ENCODE measurements around the gene TRRAP.

Gene TRRAP

GRCh38 chr7:99037327-99037940 lies 159.1 kb downstream of the TRRAP start:
- H3K27ac ChIP-seq (replicated peaks; ENCODE audit: low read length), result no peak overlapping the region
- peaks cover 4% of the 10 kb centered on the region for H3K79me1 ChIP-seq (ENCODE audit: low read depth, low read length)
- H2AK5ac ChIP-seq (ENCODE audit: low read depth, low read length), result no peak overlapping the region
- H2AFZ ChIP-seq (ENCODE audit: low read length), result no peak overlapping the region
- no CpG with 5 or more reads among the region's 16 CpGs for WGBS, 2 donors (ENCODE audit: extremely low coverage in 2 of 2, insufficient read length in 2 of 2, insufficient replicate concordance in 1 of 2)
- H4K91ac ChIP-seq (ENCODE audit: low read depth, low read length, poor library complexity), result no peak overlapping the region
- H3K4me2 ChIP-seq (ENCODE audit: insufficient read depth, low read length, poor library complexity, severe bottlenecking), result no peak overlapping the region
- no peak overlapping the region for H3K4ac ChIP-seq (ENCODE audit: low read length)
- H2BK5ac ChIP-seq (ENCODE audit: low read length), result no peak overlapping the region
- no peak overlapping the region for H2BK120ac ChIP-seq (ENCODE audit: low read depth, low read length)
- no peak overlapping the region for H3K18ac ChIP-seq (ENCODE audit: low read length)
- peak overlapping the region; percentile 21 for H3K9ac ChIP-seq (ENCODE audit: low read depth, low read length, poor library complexity)
- no peak overlapping the region for H3K4me3 ChIP-seq (ENCODE audit: low read length in 2 of 2)
- H2BK15ac ChIP-seq (ENCODE audit: low read length), result no peak overlapping the region
- H4K8ac ChIP-seq (ENCODE audit: low read depth, low read length), result peak overlapping the region; percentile 65
- no peaks in the 10 kb centered on the region for H3K4me1 ChIP-seq (ENCODE audit: control insufficient read depth in 2 of 2, insufficient read depth in 1 of 2, low read depth in 1 of 2, low read length in 2 of 2)
- no peak overlapping the region for H3K14ac ChIP-seq (ENCODE audit: low read length)
- H2BK12ac ChIP-seq (ENCODE audit: low read length), result no peak overlapping the region
- no peaks in the 10 kb centered on the region for H3K9me3 ChIP-seq (replicated peaks in 1 of 2; ENCODE audit: control insufficient read depth in 2 of 2, insufficient read depth in 1 of 2, low read depth in 1 of 2, low read length in 2 of 2)
- H3K36me3 ChIP-seq (replicated peaks in 1 of 2; ENCODE audit: control insufficient read depth in 2 of 2, insufficient read depth in 2 of 2, low read length in 2 of 2), result peaks cover 65 to 91% of the 10 kb centered on the region in 2 donors
- H3K27me3 ChIP-seq (ENCODE audit: control insufficient read depth in 3 of 3, insufficient read depth in 3 of 3, low read depth in 1 of 3, low read length in 3 of 3), result no peaks in the 10 kb centered on the region
- no peak overlapping the region for H3K23ac ChIP-seq (ENCODE audit: low read depth, low read length, poor library complexity)
- no peak for DNase-seq (ENCODE audit: low spot score)

GRCh38 chr7:99038086-99038855 lies 159.9 kb downstream of the TRRAP start:
- Histone ChIP-seq H2BK120ac (ENCODE audit: low read depth, low read length) (no peak overlapping the region), H3K9me3 (replicated peaks in 1 of 2; ENCODE audit: control insufficient read depth in 2 of 2, insufficient read depth in 1 of 2, low read depth in 1 of 2, low read length in 2 of 2) (no peaks in the 10 kb centered on the region), H3K27ac (replicated peaks; ENCODE audit: low read length) (no peak overlapping the region), H2BK12ac (ENCODE audit: low read length) (no peak overlapping the region), H3K79me1 (ENCODE audit: low read depth, low read length) (peaks cover 4% of the 10 kb centered on the region), H3K27me3 (ENCODE audit: control insufficient read depth in 3 of 3, insufficient read depth in 3 of 3, low read depth in 1 of 3, low read length in 3 of 3) (no peaks in the 10 kb centered on the region), H3K9ac (ENCODE audit: low read depth, low read length, poor library complexity) (no peak overlapping the region), H2AFZ (ENCODE audit: low read length) (no peak overlapping the region), H2AK5ac (ENCODE audit: low read depth, low read length) (no peak overlapping the region), H2BK15ac (ENCODE audit: low read length) (no peak overlapping the region), H3K4me1 (ENCODE audit: control insufficient read depth in 2 of 2, insufficient read depth in 1 of 2, low read depth in 1 of 2, low read length in 2 of 2) (no peaks in the 10 kb centered on the region), H3K36me3 (replicated peaks in 1 of 2; ENCODE audit: control insufficient read depth in 2 of 2, insufficient read depth in 2 of 2, low read length in 2 of 2) (peaks cover 64 to 92% of the 10 kb centered on the region in 2 donors), H4K8ac (ENCODE audit: low read depth, low read length) (no peak overlapping the region), H2BK5ac (ENCODE audit: low read length) (no peak overlapping the region), H3K4me3 (ENCODE audit: low read length in 2 of 2) (no peak overlapping the region), H3K14ac (ENCODE audit: low read length) (no peak overlapping the region), H3K4me2 (ENCODE audit: insufficient read depth, low read length, poor library complexity, severe bottlenecking) (no peak overlapping the region), H3K18ac (ENCODE audit: low read length) (no peak overlapping the region), H3K23ac (ENCODE audit: low read depth, low read length, poor library complexity) (no peak overlapping the region), H3K4ac (ENCODE audit: low read length) (no peak overlapping the region), H4K91ac (ENCODE audit: low read depth, low read length, poor library complexity) (no peak overlapping the region)
- DNase-seq (ENCODE audit: low spot score), result no peak
- no CpG with 5 or more reads among the region's 25 CpGs for WGBS, 2 donors (ENCODE audit: extremely low coverage in 2 of 2, insufficient read length in 2 of 2, insufficient replicate concordance in 1 of 2)

GRCh38 chr7:99039384-99039891 lies 161.1 kb downstream of the TRRAP start:
- Histone ChIP-seq H2BK5ac (ENCODE audit: low read length) (no peak overlapping the region), H3K4me1 (ENCODE audit: control insufficient read depth in 2 of 2, insufficient read depth in 1 of 2, low read depth in 1 of 2, low read length in 2 of 2) (no peaks in the 10 kb centered on the region), H2AFZ (ENCODE audit: low read length) (no peak overlapping the region), H3K4me3 (ENCODE audit: low read length in 2 of 2) (no peak overlapping the region), H3K36me3 (replicated peaks in 1 of 2; ENCODE audit: control insufficient read depth in 2 of 2, insufficient read depth in 2 of 2, low read length in 2 of 2) (peaks cover 62 to 92% of the 10 kb centered on the region in 2 donors), H3K23ac (ENCODE audit: low read depth, low read length, poor library complexity) (no peak overlapping the region), H3K4ac (ENCODE audit: low read length) (no peak overlapping the region), H3K79me1 (ENCODE audit: low read depth, low read length) (peaks cover 4% of the 10 kb centered on the region), H4K8ac (ENCODE audit: low read depth, low read length) (no peak overlapping the region), H3K18ac (ENCODE audit: low read length) (no peak overlapping the region), H2AK5ac (ENCODE audit: low read depth, low read length) (no peak overlapping the region), H3K9me3 (replicated peaks in 1 of 2; ENCODE audit: control insufficient read depth in 2 of 2, insufficient read depth in 1 of 2, low read depth in 1 of 2, low read length in 2 of 2) (no peaks in the 10 kb centered on the region), H2BK120ac (ENCODE audit: low read depth, low read length) (no peak overlapping the region), H2BK12ac (ENCODE audit: low read length) (no peak overlapping the region), H2BK15ac (ENCODE audit: low read length) (no peak overlapping the region), H4K91ac (ENCODE audit: low read depth, low read length, poor library complexity) (no peak overlapping the region), H3K4me2 (ENCODE audit: insufficient read depth, low read length, poor library complexity, severe bottlenecking) (no peak overlapping the region), H3K27ac (replicated peaks; ENCODE audit: low read length) (no peak overlapping the region), H3K27me3 (ENCODE audit: control insufficient read depth in 3 of 3, insufficient read depth in 3 of 3, low read depth in 1 of 3, low read length in 3 of 3) (no peaks in the 10 kb centered on the region), H3K14ac (ENCODE audit: low read length) (no peak overlapping the region), H3K9ac (ENCODE audit: low read depth, low read length, poor library complexity) (no peak overlapping the region)
- no peak for DNase-seq (ENCODE audit: low spot score)
- WGBS, 2 donors (ENCODE audit: extremely low coverage in 2 of 2, insufficient read length in 2 of 2, insufficient replicate concordance in 1 of 2), result no CpG with 5 or more reads among the region's 8 CpGs
